ENCODE data around the gene LIMK2.
"Not testable (repeated sequence)": the region's sequence is repeated elsewhere in the genome, so short reads cannot be mapped to it uniquely, and the experiment has no call there.

LIMK2 gene

DNA sequence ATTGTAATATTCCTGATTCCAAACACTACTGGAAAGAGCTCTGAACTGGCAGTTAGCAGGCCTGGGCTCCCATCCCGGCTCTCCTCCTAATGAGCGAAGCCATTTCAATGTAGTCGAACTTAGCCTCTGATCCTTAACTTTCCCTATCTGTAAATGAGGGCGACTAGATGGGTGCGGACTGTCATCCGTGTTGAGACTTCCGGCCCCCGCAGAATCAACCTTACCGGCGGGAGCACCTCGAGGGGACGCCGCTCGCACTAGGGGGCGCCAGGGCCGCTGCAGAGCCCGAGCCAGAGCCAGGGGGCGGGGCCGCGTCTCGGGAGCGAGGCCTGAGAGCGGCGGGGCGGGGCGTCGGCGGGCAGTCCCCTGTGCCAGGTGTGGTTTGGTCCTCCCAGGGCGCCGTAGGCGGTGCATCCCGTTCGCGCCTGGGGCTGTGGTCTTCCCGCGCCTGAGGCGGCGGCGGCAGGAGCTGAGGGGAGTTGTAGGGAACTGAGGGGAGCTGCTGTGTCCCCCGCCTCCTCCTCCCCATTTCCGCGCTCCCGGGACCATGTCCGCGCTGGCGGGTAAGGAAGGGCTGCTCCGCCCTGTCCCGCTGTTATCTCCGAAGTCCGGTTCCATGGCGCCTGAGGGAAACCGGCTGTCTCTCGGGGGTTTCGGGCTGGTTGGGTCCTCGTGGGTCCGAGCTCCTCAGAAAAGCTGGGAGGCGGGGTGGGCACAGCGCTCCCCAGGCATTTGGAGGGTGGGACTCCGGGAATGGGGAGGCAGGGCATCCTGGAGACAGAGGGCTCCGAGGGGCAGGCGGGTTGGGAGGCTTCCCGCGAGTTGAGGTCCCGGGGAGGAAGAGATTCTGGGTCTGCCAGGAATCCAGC is at the start of gene LIMK2:
Gene LIMK2 (plus strand): TSS at position 437 of the 869 bp plus-strand sequence. CDS start 111 bp downstream, at position 548.
- TF ChIP-seq CTCF (conservative IDR thresholded peaks at IDR 0.05) (peak; percentile 96), ZFX (IDR thresholded peaks at IDR 0.05) (no peak)
- peak within 1 kb of the TSS; percentile 80 for H3K27ac ChIP-seq

GRCh38 chr22:31170971-31171370 is 41.1 kb upstream of the LIMK2 start:
- no peak for TF ChIP-seq CTCF (conservative IDR thresholded peaks at IDR 0.05)
- no peak for TF ChIP-seq ZFX (IDR thresholded peaks at IDR 0.05)

DNA sequence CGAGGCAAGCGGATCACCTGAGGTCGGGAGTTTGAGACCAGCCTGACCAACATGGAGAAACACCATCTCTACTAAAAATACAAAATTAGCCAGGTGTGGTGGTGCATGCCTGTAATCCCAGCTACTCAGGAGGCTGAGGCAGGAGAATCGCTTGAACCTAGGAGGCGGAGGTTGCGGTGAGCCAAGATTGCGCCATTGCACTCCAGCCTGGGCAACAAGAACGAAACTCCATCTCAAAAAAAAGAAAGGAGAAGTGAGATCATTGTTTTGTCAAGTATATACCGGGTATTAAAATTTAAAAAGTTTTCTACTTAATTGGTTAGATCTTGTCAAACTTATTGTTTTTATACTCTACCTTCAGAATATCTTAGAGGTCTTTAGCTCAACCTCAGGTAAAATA is 40.4 kb upstream of the LIMK2 start:
- not testable (repeated sequence) for H3K27ac ChIP-seq

More at GRCh38 chr22:31170971-31171370, 41.1 kb upstream of the LIMK2 start:
- H3K27ac ChIP-seq: no peak overlapping the region

DNA sequence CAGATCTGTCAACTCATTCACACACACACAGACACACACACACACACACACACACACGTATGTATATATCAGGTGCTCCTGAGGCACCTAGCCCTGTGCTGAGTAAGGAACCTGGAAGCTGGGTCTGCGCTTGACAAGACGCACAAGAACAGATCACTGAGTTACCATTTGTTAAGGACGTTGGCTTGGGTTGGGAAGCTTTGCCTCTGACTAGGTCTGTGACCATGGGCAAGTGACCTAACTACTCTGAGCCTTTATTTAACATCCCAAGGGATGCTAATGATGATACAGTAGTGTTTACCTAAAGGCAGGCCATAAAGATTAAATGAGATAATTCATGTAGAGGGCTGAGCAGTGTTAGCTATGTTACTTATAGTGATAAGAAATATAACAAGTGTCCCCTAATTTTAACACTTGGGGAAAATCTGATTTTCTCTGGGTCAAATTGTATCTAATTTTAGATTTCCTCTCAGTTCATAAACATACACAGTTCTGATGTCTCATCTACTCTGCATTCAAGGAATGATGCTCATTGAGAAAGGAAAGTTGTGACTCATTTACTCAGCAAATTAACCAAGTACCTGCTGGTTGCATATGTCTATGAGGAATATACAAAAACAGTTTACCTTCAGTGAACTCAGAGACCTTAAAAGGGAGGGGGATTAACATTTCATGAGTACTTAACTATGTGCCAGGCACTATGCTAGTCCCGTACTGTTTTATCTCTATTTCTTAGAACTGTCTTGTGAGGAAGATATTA is 38.5 kb upstream of the LIMK2 start:
- TF ChIP-seq CTCF (conservative IDR thresholded peaks at IDR 0.05) (no peak), ZFX (IDR thresholded peaks at IDR 0.05) (no peak)
- no peak overlapping the region for H3K27ac ChIP-seq

GRCh38 chr22:31176923-31177322 is 35.2 kb upstream of the LIMK2 start:
- TF ChIP-seq ZFX (IDR thresholded peaks at IDR 0.05) (no peak), CTCF (conservative IDR thresholded peaks at IDR 0.05) (no peak)
- no peak overlapping the region; the same call in 1 of the 2 replicates for H3K27ac ChIP-seq

DNA sequence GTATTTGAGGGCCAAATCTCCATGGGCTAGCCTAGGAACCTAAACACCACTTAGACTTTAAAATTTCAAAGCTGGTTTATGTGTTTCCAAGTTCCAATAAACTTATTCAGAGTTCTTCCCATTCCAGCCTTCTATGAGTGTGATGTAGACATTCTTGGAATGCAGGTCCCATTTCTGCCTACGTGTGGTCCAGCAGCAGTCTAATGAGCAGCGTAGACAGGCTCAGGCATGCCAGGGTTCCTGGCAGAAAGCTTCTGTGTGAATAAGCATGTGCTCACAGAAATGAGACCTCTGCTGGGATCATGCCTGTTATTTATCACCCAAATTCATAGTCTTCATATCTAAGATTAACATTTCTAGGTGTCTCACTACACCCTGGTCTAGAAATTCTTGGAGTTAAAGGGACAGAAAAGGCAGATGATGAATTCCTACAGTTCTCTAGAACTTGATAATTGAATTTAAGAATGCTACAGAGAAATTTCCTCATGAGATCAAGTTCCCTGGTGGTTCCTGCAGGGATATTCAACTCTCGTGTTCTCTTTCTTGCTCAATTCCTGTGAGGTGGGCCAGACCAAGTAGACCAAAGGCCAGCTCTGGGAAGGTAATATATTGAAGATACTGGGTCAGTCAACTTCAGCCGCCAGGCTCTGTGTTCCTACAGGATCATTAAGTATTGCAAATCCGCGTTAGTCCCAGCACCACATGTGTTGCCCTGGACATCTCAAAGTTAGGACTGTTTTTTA is 34.5 kb upstream of the LIMK2 start:
- H3K27ac ChIP-seq: no peak overlapping the region
- no peak for TF ChIP-seq ZFX (IDR thresholded peaks at IDR 0.05)
- TF ChIP-seq CTCF (conservative IDR thresholded peaks at IDR 0.05): no peak

DNA sequence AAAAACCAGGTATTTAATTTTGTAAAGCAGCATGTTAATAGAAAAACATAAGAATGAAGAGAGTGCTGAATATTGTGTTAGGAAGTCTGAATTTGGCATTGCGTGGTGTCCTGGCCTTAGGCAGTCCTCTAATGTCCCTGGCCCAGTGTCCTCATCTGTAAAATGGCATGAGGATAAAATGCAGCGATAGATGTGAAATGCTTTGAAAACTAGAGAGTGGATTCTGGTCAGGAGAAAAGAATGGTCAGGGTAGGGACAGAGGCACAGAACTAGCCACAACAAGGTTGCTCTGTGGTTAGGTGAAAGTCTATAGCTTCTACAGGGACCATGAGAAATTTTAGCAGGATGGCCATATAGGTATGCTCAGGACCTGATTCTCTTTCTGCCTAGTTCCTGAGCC is 33.2 kb upstream of the LIMK2 start:
- H3K27ac ChIP-seq: peak overlapping the region; percentile 92
- TF ChIP-seq ZFX (IDR thresholded peaks at IDR 0.05) (no peak), CTCF (conservative IDR thresholded peaks at IDR 0.05) (no peak)

Measured in C4-2B (cell line).